ENCODE results near the gene APOO.

APOO gene

DNA sequence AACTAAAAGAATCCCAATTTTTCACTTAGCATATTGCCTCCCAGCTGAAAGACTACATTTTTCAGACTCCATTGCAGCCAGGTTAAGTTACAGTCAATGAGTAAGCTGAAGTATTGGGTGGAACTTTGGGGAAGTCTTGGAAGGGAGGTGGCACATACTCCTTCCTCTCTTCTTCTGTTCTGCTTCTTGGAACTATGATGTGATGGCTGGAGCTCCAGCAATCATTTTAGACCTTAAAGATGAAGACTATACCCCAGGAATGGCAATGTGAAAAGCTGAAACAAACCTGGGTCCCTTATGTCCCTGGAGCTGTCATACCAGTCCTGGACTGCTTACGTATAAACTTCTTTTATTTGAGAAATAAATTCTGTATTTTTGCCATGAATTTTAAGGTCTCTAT, 93.9 kb downstream of the APOO start:
- no peak for DNase-seq

DNA sequence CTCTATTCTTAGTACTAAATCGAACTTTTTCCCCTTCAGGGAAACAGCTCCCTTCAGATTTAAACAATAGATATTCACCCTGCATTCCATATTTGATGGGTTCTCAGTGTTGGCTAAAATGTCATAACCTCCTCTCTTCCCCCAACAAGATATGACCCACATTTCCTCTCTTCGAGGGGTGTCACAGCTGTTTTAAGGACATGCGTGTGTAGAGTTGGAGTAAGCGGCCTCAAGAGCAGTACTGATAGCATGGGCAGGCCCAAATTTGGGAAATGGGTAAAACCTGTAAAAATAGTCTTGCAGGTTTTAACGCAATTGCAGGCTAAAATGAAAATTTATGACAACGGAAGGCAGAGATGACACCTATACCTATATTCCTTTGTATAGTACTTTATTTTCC, 96.1 kb downstream of the APOO start:
- DNase-seq, result no peak

DNA sequence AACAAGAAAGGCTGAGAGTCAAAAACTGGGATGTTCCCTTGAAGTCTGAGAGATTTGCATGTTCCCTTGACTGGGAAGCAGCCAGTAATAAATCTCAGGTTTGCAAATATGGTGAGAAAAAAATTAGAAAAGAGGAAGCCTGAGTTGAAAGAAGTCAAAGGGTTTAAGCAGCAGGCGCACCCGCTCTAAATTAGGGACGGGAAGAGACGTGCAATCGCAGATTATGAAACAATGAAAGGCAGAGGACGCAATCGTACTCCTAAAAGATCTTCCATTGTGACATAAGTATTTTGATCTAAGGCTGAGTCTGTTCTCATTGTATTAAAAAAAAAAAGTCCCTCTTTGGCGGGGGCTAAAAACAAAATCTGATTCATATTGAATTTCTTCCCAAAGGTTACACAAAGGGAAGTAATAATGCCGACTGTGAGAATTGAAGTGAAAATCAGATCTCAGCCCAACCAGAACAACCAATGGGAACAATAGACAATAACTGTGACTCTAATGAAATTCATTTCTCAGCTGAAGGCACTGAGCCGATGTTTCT, 96.6 kb downstream of the APOO start:
- DNase-seq, result peak; percentile 64

DNA sequence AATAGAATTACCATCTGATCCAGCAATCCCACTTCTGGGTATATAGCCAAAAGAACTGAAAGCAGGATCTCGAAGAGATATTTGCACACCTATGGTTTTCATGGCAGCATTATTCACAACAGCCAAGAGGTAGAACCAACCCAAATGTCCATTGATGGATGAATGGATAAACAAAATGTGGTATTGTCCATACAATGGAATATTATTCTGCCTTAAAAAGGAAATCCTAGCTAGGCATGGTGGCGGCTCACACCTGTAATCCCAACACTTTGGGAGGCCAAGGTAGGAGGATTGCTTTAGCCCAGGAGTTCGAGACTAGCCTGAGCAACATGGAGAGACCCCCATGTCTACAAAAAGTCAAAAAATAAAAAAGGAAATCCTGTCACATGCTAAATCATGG, 97.5 kb downstream of the APOO start:
- no peak for DNase-seq

DNA sequence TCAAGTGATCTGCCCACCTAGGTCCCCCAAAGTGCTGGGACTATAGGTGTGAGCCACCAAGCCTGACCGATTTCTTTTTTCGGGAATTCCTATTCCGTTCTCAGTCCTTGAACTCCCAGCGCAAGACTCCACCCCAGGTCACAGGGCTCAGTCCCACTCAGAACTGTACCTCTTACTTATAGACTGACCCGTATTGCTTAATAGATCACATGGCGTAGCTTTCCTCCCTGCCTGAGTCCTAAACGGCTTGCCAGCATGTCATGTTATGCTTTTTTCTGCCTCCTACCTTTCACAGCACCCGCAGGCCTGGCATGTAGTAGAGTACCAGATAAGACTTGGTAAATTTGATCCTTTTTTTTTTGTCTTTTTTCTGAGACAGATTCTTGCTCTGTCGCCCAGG, 102.3 kb downstream of the APOO start:
- DNase-seq, result no peak

DNA sequence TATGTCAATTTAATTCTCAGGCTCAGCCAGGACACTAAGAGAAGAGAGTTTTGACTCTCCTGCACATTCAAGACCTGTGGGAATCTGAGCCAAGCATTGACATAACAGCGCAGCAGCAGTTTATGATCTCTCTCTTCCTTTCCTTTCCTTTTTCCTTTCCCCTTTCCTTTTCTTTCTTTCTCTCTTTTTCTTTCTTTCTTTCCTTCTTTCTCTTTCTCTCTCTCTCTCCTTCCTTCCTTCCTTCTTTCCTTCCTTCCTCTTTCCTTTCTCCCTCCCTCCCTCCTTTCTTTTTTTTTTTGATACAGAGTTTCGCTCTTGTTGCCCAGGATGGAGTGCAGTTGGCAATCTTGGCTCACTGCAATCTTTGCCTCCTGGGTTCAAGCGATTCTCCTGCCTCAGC, 103.2 kb downstream of the APOO start:
- DNase-seq, result no peak

DNA sequence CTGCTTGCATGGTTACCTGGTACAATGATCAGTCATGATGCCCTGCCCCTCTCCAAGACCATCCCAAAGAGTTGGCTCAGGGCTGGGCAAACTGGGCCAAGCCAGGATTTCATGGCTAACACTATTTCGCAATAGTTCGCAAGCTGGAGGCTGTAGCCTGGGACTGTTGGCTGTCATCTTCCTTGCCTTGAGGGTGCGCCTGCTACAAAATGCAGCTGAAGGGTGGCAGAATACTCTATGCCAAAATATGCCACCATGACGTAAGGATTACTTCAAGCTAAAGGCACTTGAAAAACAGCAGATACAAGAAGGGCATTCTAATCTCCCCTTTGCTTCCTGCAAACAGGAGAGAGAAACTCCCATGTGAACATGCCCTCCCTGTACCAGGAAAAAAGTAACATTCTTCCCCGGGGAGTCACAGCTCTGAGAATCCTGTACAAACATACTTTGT, 103.8 kb downstream of the APOO start:
- no peak for DNase-seq

DNA sequence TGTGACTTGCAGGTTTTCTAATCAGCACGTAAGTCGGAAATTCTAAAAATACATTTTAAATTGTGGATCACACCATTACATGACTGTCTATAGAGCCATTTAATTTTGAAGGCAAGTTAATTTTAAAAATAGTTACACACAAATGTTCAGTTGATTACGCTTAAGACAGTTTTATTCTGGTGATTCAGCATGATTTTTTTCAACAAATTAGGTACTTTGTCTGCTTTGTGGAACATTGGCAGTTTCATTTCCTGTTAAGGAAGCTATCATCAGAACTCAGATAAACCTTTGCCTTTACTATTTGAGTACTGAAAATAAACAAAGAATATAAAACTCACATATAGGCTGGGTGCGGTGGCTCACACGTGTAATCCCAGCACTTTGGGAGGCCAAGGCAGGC, 105.3 kb downstream of the APOO start:
- DNase-seq, result no peak

DNA sequence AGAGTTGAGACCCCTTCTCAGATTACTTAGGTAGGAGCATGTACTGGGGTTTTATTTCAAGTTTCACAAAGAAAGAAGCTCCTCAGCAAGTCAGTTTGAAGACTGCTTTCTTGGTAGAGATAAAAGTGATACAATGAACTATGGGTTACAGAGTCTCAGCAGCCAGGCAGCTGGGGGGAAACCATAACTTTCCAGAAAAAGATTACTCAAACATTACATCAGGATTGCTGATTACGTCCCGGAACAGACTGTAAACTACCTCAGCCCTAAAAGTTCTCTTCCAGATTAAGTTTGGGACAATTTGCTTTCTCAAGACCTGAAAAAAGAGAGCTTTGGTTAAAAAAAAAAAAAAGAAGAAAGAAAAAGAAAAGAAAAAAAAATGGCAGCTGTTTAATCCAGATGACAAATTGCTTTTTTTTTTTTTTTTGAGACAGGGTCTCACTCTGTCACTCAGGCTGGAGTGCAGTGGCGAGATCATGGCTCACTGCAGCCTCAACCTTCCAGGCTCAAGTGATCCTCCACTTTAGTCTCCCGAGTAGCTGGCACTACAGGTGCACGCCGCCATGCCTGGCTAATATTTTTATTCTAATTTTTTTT, 108.2 kb downstream of the APOO start:
- DNase-seq, result no peak

DNA sequence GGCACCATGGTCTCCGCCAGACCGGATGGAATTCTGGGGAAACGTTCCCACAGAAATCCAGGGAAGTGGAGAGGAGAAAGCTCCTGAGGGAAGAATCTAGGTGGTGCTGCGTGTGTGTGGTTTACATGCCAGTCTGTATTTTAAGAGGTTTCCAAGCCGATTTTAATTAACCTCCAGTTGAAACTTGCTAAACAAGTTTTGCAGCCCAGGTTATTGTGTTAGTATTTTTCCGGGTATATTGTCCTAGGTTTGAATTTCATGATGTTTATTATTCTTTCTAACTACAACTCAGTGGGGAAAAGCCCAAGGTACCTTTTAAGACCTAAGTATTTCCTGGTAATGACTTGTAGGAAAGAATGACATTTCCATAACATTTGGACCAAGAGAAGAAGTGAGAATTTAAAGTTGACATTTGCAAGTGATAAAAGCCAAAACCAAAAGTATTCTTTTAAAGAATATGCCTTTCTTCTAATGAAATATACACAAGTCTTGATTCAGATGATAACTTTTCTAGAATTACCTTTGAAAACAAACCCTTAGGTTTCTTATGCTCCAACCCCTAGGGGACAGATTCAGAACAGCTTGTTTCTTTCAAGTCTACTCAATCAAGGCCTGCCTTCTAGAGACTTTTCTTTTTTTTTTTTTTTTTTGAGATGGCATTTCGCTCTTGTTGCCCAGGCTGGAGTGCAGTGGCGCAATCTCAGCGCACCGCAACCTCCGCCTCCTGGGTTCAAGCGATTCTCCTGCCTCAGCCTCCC, 110.2 kb downstream of the APOO start:
- no peak for DNase-seq

DNA sequence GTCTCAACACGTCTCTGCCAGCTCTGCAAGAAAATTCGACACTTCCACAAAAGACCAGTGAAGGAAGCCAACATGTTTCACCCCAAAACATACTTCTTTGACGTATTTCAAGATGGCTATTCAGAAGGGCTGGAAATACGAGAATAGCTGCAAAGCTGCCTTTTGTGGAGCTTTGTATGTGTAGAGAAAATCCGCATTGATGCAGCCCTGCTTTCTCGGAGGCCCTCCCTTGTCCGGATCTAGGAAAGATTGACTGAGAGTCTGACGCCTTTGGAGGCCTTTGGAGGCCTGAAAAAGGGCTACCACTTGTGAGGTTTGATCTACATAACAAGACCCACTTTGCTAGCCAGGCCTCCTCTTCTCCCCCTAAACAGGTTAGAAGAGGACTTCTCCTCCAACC, 112.5 kb downstream of the APOO start:
- DNase-seq, result no peak

DNA sequence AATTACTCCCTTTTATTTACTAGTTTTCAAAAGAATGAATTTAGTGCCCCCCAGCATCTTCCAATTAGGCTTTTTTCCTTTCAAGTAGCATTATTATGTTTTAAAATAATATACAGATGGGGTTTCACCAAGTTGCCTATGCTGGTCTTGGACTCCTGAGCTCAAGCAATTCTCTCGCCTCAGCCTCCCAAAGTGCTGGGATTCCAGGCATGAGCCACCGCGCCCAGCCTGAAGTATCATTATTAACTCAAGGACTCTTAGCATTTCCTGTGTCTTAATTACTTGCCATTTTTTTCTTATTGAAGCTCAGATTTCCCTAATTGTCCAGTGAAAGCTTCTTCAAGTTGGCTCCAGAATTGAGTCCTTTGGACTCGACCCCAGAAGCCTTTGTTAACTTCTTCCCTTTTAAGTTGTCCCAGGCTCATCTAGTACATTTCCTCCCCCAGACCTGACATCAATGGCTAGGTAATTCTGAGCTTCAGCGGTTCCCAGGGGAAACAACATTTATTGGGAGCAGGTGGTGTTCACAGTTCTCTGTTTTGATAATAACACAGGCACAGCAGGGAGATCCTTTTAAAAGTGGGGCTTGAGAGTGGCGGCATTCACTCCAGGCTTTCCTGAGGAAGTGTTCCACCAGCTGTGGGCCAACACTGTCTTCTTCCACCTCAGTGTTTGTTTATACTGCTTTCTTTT, 114.7 kb downstream of the APOO start:
- no peak for DNase-seq

DNA sequence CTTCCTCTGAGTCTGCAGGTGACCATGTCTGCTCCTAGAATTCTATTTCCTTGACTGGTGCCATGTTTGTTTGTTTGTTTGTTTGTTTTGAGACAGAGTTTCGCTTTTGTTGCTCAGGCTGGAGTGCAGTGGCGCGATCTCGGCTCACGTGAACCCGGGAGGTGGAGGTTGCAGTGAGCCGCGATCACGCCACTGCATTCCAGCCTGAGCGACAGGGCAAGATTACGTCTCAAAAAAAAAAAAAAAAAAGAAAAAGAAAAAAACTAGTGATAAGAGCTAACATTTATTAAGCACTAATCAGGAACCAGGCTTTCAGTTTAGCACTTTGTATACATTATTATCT, 117.6 kb downstream of the APOO start:
- no peak for DNase-seq

DNA sequence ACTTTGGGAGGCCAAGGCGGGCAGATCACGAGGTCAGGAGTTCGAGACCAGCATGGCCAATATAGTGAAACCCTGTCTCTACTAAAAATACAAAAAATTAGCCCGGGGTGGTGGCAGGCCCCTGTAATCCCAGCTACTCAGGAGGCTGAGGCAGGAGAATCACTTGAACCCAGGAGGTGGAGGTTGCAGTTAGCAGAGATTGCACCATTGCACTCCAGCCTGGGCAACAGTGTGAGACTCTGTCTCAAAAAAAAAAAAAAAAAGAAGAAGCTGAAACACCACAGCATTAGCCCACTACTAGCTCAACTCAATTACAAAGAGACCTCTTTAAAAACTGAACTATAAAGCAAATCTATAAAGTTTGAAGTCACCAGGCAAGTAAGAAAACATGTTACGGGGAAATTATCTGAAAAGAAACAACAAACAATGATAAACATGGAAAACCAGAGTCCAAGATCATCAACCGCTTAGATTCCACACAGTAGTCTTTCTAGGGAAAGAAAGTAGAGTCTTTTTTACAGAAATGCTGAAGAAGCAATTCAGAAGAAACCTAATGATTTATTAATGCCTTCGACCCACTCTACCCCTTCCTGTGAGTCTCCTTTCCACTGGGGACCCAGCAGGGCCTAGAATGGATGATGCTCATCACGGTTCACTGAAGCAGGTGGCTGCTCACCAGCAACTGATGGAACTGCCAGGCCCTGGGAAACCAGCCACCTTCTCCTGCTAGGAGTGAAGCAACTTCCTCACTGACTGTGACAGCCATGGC, 118.2 kb downstream of the APOO start:
- no peak for DNase-seq

DNA sequence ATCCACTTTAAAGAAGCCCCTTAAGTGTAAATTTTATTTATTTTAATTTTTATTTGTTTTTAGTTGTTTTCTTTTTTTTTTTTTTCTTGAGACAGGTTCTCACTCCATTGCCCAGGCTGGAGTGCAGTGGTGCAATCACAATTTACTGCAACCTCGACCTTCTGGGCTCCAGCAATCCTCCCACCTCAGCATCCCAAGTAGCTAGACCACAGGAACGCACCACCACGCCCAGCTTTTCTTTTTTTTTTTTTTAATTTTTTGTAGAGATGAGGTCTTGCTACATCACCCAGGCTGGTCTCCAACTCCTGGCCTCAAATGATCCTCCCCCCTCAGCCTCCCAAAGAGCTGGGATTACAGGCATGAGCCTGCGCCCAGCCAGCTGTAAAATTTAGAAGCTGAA, 118.8 kb downstream of the APOO start:
- no peak for DNase-seq

DNA sequence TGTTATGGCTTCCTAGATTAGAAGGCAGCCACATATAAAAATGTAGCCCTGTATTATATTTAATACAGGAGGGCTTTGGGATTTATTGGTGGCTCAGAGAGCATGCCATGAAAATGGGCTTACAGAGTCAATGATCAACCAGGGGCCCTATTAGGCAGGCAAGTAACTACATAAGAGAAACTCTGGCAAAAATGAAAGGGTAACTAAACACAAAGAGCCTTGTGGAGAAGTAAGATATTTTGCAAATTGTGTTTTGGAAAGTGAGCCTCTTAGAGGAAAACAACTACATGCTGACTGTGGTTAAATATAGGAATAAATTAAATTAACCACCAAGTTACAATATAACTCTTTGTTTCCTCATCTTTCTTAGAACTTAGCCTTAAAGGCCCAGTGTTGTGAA, 119.2 kb downstream of the APOO start:
- no peak for DNase-seq

DNA sequence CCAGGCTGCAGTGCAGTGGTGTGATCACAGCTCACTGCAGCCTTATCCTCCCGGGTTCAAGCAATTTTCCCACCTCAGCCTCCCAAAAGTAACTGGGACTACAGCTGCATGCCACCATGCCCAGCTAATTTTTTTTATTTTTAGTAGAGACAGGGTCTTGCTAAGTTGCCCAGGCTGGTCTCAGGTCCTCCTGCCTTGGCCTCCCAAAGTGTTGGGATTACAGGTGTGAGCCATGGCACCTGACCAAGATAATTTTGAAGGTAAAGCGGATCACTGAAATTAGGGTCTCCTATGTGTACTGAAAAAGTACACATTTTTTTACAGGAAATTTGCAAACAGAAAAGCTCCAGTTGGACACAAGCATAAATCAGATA, 120.0 kb downstream of the APOO start:
- DNase-seq, result no peak

DNA sequence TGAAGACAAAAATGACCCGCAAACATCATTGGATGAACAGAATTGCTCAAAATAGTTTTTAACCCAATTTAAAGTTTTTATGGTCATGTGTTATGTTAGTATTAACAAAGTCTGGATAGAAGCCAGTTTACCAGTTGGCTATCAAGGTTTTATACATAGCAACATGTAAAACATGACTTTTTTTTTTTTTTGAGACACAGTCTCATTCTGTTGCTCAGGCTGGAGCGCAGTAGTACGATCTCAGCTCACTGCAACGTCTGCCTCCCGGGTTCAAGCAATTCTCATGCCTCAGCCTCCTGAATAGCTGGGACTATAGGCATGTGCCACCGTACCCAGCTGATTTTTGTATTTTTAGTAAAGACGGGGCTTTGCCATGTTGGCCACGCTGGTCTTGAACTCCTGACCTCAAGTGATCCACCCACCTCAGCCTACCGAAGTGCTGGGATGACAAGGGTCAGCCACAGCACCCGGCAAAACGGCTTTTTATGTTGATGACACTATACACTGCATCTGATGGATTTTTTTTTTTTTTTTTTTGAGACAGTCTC, 121.4 kb downstream of the APOO start:
- DNase-seq, result no peak

DNA sequence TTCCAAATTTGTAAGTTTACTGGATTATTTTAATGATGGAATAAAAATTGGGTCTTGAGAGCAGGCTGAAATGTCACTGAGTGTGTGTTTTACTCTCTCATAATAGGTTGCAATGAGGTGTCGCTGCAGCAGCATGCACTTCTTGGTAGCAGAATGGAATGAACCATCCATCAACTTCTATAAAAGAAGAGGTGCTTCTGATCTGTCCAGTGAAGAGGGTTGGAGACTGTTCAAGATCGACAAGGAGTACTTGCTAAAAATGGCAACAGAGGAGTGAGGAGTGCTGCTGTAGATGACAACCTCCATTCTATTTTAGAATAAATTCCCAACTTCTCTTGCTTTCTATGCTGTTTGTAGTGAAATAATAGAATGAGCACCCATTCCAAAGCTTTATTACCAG, 122.2 kb downstream of the APOO start:
- no peak for DNase-seq

DNA sequence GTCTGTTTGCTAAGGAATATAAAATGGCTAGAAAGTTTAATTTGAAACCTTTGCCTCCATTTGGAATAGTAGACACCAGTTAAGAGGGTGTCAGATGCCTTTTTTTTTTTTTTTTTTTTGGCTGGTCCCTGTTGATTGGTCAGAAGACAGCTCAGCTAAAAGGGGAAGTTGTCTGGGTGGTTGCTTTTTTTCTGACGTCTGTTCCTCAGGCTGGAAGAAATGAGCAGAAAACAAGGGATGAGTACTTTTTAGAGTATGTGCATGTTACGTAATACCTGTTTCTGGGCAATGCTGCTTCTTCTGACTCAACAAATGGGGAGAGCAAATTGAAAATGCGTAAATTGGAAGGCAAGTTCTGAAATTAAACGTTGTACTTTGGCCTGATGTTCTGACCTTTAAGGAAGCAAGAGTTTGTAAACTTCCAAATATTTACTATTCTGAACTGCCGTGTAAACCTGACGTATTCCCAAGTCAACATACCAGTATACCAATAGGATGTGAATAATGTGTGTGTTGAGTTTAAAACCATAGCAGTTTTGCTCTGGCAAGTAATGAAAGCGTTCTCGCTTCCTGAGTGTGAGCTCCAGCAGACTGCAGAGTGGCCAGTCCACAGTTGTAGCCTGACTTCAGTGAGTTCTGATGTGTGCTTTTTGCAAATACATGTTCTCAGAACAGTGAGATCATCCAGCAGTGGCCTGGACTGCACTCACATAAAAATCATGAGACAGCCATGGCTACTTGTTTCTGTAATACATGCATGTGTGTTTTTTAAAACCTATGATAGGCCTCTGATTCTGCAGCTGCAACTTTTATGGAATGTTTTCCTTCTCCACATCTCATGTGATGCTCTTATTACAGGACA, 123.0 kb downstream of the APOO start:
- DNase-seq, result peak; percentile 67

DNA sequence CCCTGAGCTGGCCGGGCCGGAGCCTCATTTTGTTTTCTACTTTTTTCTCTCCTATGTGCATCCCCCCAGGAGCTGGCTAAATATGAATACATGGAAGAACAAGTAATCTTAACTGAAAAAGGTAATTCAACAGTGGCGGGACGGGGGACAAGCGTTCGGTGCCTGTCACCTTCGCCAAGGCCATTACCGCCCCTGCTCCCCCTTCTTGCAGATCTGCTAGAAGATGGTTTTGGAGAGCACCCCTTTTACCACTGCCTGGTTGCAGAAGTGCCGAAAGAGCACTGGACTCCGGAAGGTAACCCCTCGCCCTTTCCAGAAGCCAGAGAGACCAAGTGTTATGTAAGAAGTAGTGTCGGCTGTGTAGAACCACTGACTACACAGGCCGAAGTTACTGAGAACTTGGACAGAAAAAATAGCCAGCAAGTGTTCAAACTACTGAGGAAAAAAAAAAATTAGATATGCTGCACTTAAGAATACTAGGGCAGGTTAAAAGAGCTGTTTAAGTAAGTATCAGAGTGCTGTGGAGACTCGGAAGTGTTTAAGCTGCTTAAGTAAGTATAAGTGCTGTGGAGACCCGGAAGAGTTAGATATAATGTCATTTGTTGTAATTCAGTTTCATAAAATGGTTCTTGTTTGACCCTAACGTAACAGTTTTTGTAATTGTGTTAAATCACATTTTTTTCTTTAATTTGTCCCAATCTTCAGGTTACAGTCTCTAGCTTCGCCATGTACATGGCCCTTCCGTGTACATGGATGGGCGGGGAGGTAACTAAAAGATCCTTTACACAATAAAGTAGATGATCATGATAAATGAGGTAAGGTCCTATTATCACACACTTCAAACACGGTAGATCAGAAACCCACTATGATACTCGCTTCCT, 123.9 kb downstream of the APOO start:
- no peak for DNase-seq

All from GF-D8 (cell line).